HG03354 (cell line): Measurements from ENCODE around the gene SYCE1L.
"Not testable (repeated sequence)": the region's sequence is repeated elsewhere in the genome, so short reads cannot be mapped to it uniquely, and the experiment has no call there.

ENCODE experiments used
- ATAC-seq: cut with Tn5 transposase; IDR thresholded peaks from one replicate; pipeline ENCODE4 v1.9.1; 2021; ENCODE audit warnings: mild to moderate bottlenecking; ENCODE audit not compliant: unreplicated experiment, poor library complexity, severe bottlenecking

SYCE1L gene

DNA sequence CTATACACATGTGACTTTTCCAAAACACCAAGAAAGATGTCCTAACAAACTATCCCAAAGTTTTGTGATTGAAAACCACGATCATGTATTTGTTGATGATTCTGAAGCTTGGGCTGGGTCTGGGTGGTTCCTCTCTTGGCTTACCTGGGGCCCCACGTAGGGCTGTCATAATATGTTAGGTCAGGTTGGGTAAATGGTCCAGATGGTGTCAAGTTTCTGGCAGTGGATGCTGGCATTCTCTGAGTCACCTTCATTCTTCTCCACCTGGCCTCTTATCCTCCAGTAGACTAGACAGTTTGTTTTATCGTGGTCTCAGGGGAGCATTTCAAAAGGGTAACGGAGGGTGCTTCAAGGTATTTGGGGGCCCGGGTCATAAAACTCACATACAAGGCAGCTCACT is 39.4 kb downstream of the SYCE1L start:
- ATAC-seq = no peak

- not testable (repeated sequence) for ATAC-seq
These were observed 43.3 kb downstream of the SYCE1L start for GRCh38 chr16:77242471-77242870.

DNA sequence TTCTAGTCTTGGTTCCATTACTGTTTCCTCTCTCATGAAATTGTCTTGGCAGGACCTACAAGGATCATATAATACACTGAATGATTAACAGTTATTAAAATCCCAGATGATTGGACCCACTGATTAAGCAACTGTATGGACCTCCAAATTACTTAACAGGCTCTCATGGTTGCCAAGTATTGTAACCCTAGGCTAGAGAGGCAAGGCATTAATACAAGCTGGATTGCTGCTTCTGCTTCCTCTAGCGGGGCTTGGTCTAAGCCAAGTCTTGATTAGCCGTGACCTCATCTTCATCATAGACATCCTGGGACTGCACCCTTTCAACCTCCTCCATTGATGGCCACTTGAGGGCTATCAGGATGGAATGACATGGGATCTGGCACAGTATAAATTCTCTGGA is 46.9 kb downstream of the SYCE1L start:
- no peak for ATAC-seq

DNA sequence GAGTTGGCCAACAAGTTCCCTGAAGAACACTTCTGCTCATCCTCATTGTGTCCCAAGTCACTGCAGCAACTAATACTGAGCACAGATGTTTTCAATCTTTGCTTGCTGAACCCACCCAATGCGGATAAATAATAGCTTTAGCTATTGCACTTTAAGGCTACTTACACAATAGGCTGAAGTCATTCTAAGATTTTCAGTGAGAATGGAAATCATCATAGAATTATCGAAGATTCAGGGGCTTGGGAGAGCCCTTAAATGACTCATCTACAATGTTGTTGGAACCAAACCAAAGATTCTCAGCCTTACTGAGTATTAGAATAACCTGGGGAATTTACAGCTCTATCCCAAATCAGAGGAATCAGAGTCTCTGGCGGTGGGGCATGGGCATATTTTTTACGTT is 51.2 kb downstream of the SYCE1L start:
- ATAC-seq = no peak
